Measurements from ENCODE around the gene TMEFF1. TPM values are rescaled to one million over a fixed set of nuclear protein-coding genes. Genes with fewer than 3 reads are reported as not detected.
"Not testable (repeated sequence)": the region's sequence is repeated elsewhere in the genome, so short reads cannot be mapped to it uniquely, and the experiment has no call there.

Gene TMEFF1
- total and polyA plus RNA-seq, 2 donors (not counting 1 experiment from before 2014, with no cell fraction given): 1.1 to 2.5 TPM

- DNase-seq (ENCODE audit: low read depth in 2 of 2): peak; percentile 53 to 55
- Histone ChIP-seq H3K79me2 (ENCODE audit: control insufficient read depth, insufficient read depth, low read length) (no peaks in the 10 kb centered on the region), H3K4me3 (replicated peaks in 1 of 4; ENCODE audit: control extremely low read depth in 1 of 4, insufficient read depth in 1 of 4, low read depth in 3 of 4, low read length in 4 of 4) (no peak overlapping the region), H3K4me1 (ENCODE audit: control insufficient read depth, extremely low read depth, insufficient read depth, low read length) (no peaks in the 10 kb centered on the region), H3K9ac (ENCODE audit: insufficient read depth, low read length) (no peak overlapping the region), H3K27ac (ENCODE audit: insufficient read depth, low read length) (no peak overlapping the region), H4K20me1 (ENCODE audit: control insufficient read depth, extremely low read depth, insufficient read depth, low read length) (no peaks in the 10 kb centered on the region), H3K36me3 (ENCODE audit: control insufficient read depth, insufficient read depth, low read length) (no peaks in the 10 kb centered on the region), H2AFZ (ENCODE audit: low read length) (no peak overlapping the region), H3K4me2 (ENCODE audit: extremely low read depth, insufficient read depth, low read length) (no peak overlapping the region), H3K27me3 (ENCODE audit: control insufficient read depth, insufficient read depth, low read length) (no peaks in the 10 kb centered on the region), H3K9me3 (ENCODE audit: control insufficient read depth, insufficient read depth, low read depth, low read length) (no peaks in the 10 kb centered on the region)
- TF ChIP-seq CTCF (conservative IDR thresholded peaks at IDR 0.05 in 1 of 2, IDR thresholded peaks at IDR 0.05 in 1 of 2; ENCODE audit: low read depth in 1 of 2, low read length in 2 of 2) (peak; percentile 61 to 81), EZH2 (IDR thresholded peaks at IDR 0.05; ENCODE audit: low read length, missing control alignments) (no peak)
Observed at GRCh38 chr9:100505564-100506159, 32.7 kb downstream of the TMEFF1 start.

GRCh38 chr9:100507350-100507749 is 34.4 kb downstream of the TMEFF1 start:
- not testable (repeated sequence) for DNase-seq (ENCODE audit: low read depth in 2 of 2)

GRCh38 chr9:100511205-100511604 is 38.3 kb downstream of the TMEFF1 start:
- Histone ChIP-seq H2AFZ (ENCODE audit: low read length) (no peak overlapping the region), H3K27me3 (ENCODE audit: control insufficient read depth, insufficient read depth, low read length) (no peaks in the 10 kb centered on the region), H3K4me3 (replicated peaks in 1 of 4; ENCODE audit: control extremely low read depth in 1 of 4, insufficient read depth in 1 of 4, low read depth in 3 of 4, low read length in 4 of 4) (no peak overlapping the region), H3K9me3 (ENCODE audit: control insufficient read depth, insufficient read depth, low read depth, low read length) (no peaks in the 10 kb centered on the region), H3K79me2 (ENCODE audit: control insufficient read depth, insufficient read depth, low read length) (no peaks in the 10 kb centered on the region), H3K4me2 (ENCODE audit: extremely low read depth, insufficient read depth, low read length) (no peak overlapping the region), H3K36me3 (ENCODE audit: control insufficient read depth, insufficient read depth, low read length) (no peaks in the 10 kb centered on the region), H3K27ac (ENCODE audit: insufficient read depth, low read length) (no peak overlapping the region), H3K9ac (ENCODE audit: insufficient read depth, low read length) (no peak overlapping the region), H3K4me1 (ENCODE audit: control insufficient read depth, extremely low read depth, insufficient read depth, low read length) (no peaks in the 10 kb centered on the region), H4K20me1 (ENCODE audit: control insufficient read depth, extremely low read depth, insufficient read depth, low read length) (no peaks in the 10 kb centered on the region)
- no peak for TF ChIP-seq EZH2 (IDR thresholded peaks at IDR 0.05; ENCODE audit: low read length, missing control alignments)
- TF ChIP-seq CTCF (conservative IDR thresholded peaks at IDR 0.05 in 1 of 2, IDR thresholded peaks at IDR 0.05 in 1 of 2; ENCODE audit: low read depth in 1 of 2, low read length in 2 of 2): no peak
- DNase-seq (ENCODE audit: low read depth in 2 of 2): no peak

More at GRCh38 chr9:100507350-100507749, 34.4 kb downstream of the TMEFF1 start:
- H3K9me3 ChIP-seq (ENCODE audit: control insufficient read depth, insufficient read depth, low read depth, low read length); H2AFZ ChIP-seq (ENCODE audit: low read length); H3K4me1 ChIP-seq (ENCODE audit: control insufficient read depth, extremely low read depth, insufficient read depth, low read length); H4K20me1 ChIP-seq (ENCODE audit: control insufficient read depth, extremely low read depth, insufficient read depth, low read length); H3K27ac ChIP-seq (ENCODE audit: insufficient read depth, low read length); H3K4me3 ChIP-seq (replicated peaks in 1 of 4; ENCODE audit: control extremely low read depth in 1 of 4, insufficient read depth in 1 of 4, low read depth in 3 of 4, low read length in 4 of 4); H3K36me3 ChIP-seq (ENCODE audit: control insufficient read depth, insufficient read depth, low read length); H3K79me2 ChIP-seq (ENCODE audit: control insufficient read depth, insufficient read depth, low read length); H3K9ac ChIP-seq (ENCODE audit: insufficient read depth, low read length); H3K4me2 ChIP-seq (ENCODE audit: extremely low read depth, insufficient read depth, low read length); H3K27me3 ChIP-seq (ENCODE audit: control insufficient read depth, insufficient read depth, low read length): not testable (repeated sequence)
